Gastroesophageal sphincter (tissue), 4 donors: ENCODE results near the gene KLHDC7A. TPM values are rescaled to one million over a fixed set of nuclear protein-coding genes. Genes with fewer than 3 reads are reported as not detected.

Experiments
- ATAC-seq: fragments of 150-250 bp; one replicate; pipeline ENCODE4 v1.9.1; 2016; ENCODE audit warnings: mild to moderate bottlenecking, moderate library complexity
- H3K27ac ChIP-seq, 4 donors: fragments of 200-600 bp; sonication (generic) in 3 of 4; 1 replicate in 3 of 4; 2 replicates in 1 of 4; pipeline ENCODE4 v1.5.1; 2016 to 2019
- H3K27me3 ChIP-seq: fragments of 200-600 bp; sonication (generic); one replicate; pipeline ENCODE4 v1.5.1; 2019
- H3K36me3 ChIP-seq, 2 donors: fragments of 200-600 bp; sonication (generic); one replicate each; pipeline ENCODE4 v1.5.1; 2019; ENCODE audit warnings: control low read depth in 1 of 2
- H3K4me1 ChIP-seq, 3 donors: fragments of 200-600 bp; sonication (generic); 1 replicate in 2 of 3; 2 replicates in 1 of 3; pipeline ENCODE4 v1.5.1; 2016 to 2019; ENCODE audit warnings: control low read depth in 2 of 3
- H3K4me3 ChIP-seq, 2 donors: fragments of 200-600 bp; sonication (generic); one replicate each; pipeline ENCODE4 v1.5.1; 2019; ENCODE audit warnings: mild to moderate bottlenecking in 1 of 2, moderate library complexity in 1 of 2
- H3K9me3 ChIP-seq, 3 donors: fragments of 200-600 bp; sonication (generic); one replicate each; pipeline ENCODE4 v1.5.1; 2017 to 2019; ENCODE audit warnings: control low read depth in 2 of 3
- CTCF ChIP-seq, 4 experiments: fragments of 200-600 bp in 2 of 4; fragments of 450-650 bp in 2 of 4; sonication (generic) in 1 of 4; IDR thresholded peaks; one replicate each; pipeline ENCODE4 v1.5.1; 2017 to 2019; ENCODE audit warnings: antibody characterized with exemption in 4 of 4, mild to moderate bottlenecking in 2 of 4, moderate library complexity in 2 of 4
- EP300 ChIP-seq: sonication (generic); formaldehyde crosslinking; IDR thresholded peaks from one replicate; pipeline ENCODE4 v1.6.1; 2017; ENCODE audit warnings: antibody characterized with exemption, mild to moderate bottlenecking
- POLR2A ChIP-seq, 2 donors: fragments of 450-650 bp; IDR thresholded peaks; one replicate each; pipeline ENCODE4 v1.6.1; 2017; ENCODE audit warnings: antibody characterized with exemption in 2 of 2, mild to moderate bottlenecking in 2 of 2, moderate library complexity in 1 of 2
- POLR2AphosphoS5 ChIP-seq: sonication (generic); formaldehyde crosslinking; IDR thresholded peaks from one replicate; pipeline ENCODE4 v1.6.1; 2017; ENCODE audit warnings: antibody characterized with exemption
- WGBS, 2 donors: methylation state at CpG; one replicate each; pipeline ENCODE4 v1.1.5; 2018; ENCODE audit warnings: low coverage in 1 of 2; 5-methylcytosine and 5-hydroxymethylcytosine counted together
- total RNA-seq, 4 donors: library from RNA; depleted of rRNA; stranded (reverse); fragments of >200 nt; gene quantifications; one replicate each; pipeline ENCODE4 v1.1.0, GENCODE V29; 2016

Gene KLHDC7A
- total RNA-seq, 4 donors from 2014 or later = 0.22 TPM; not detected in 3

DNA sequence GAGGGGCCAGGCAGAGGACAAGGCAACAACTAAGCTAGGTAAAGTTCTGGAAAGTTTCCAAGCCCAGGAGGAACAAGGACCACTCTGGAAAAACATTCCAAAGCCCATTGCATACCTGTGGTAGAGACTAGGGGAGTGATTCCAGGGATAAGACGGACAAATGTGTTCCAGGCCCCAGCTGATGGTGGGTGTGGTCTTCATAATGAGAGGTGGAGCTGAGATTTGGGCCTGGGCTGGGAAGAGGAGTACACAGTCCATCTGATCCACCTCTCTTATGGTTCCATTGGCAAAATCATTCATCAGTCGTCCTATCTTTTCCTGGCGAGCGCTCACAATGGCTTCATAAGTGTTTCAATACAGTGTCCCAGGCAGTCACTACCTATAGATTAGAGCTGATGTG, 4.5 kb downstream of the KLHDC7A start:
- peaks cover 70% of the 10 kb centered on the region for H3K27me3 ChIP-seq
- H3K9me3 ChIP-seq = peaks cover 0 to 9% (median 0%) of the 10 kb centered on the region in 3 donors
- 83% methylated on average over 4 of the region's 4 CpGs; no CpG with 5 or more reads in 1 of the 2 donors for WGBS, 2 donors
- ATAC-seq = no peak
- no peak overlapping the region for H3K4me3 ChIP-seq
- TF ChIP-seq EP300 (no peak), POLR2A (IDR thresholded peaks at IDR 0.05) (no peak), CTCF (IDR thresholded peaks at IDR 0.05) (no peak), POLR2AphosphoS5 (no peak)
- H3K36me3 ChIP-seq = no peaks in the 10 kb centered on the region
- no peaks in the 10 kb centered on the region for H3K4me1 ChIP-seq
- H3K27ac ChIP-seq = no peak overlapping the region

DNA sequence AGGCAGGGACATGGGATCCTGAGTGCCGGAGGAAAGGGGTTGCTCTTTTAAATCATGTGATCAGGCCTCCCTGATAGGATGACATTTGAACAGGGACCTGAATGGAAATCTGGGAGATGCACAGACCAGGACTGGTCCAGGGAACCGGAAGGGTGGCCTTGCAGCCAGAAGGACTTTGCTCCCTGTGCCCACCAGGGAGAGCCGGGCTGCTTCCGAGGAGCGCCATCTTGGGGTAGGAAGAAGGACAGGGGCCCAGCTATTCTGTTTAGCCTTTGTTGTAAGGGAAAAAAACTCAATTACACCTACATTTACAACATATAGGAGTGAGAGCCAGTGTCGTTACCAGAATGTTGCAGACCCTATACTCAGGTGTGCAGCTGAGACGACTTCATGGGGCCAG, 5.5 kb downstream of the KLHDC7A start:
- Histone ChIP-seq H3K4me3 (no peak overlapping the region), H3K4me1 (no peaks in the 10 kb centered on the region), H3K27me3 (peaks cover 68% of the 10 kb centered on the region), H3K9me3 (peaks cover 0 to 12% (median 0%) of the 10 kb centered on the region in 3 donors), H3K36me3 (no peaks in the 10 kb centered on the region), H3K27ac (no peak overlapping the region)
- WGBS, 2 donors = 37 to 61% methylated on average over 4 to 7 of the region's 7 CpGs
- TF ChIP-seq EP300 (no peak), POLR2AphosphoS5 (no peak), POLR2A (IDR thresholded peaks at IDR 0.05) (no peak), CTCF (IDR thresholded peaks at IDR 0.05) (no peak)
- no peak for ATAC-seq

GRCh38 chr1:18489417-18490143, 8.8 kb downstream of the KLHDC7A start:
- no peak for TF ChIP-seq POLR2AphosphoS5
- H3K9me3 ChIP-seq = peaks cover 0 to 12% (median 0%) of the 10 kb centered on the region in 3 donors
- peaks cover 58% of the 10 kb centered on the region for H3K27me3 ChIP-seq
- no peak for ATAC-seq
- no peaks in the 10 kb centered on the region for H3K4me1 ChIP-seq
- no peaks in the 10 kb centered on the region for H3K36me3 ChIP-seq
- no peak overlapping the region for H3K4me3 ChIP-seq
- 80% methylated on average over 2 of the region's 2 CpGs; no CpG with 5 or more reads in 1 of the 2 donors for WGBS, 2 donors
- H3K27ac ChIP-seq = no peak overlapping the region

GRCh38 chr1:18491168-18491567, 10.4 kb downstream of the KLHDC7A start:
- WGBS, 2 donors = 48 to 55% methylated on average over 3 of the region's 3 CpGs
- H3K27me3 ChIP-seq = peaks cover 56% of the 10 kb centered on the region
- H3K27ac ChIP-seq = no peak overlapping the region
- no peak overlapping the region for H3K4me3 ChIP-seq
- no peaks in the 10 kb centered on the region for H3K4me1 ChIP-seq
- no peaks in the 10 kb centered on the region for H3K36me3 ChIP-seq
- no peak for ATAC-seq
- no peak for TF ChIP-seq POLR2A (IDR thresholded peaks at IDR 0.05)
- H3K9me3 ChIP-seq = peaks cover 0 to 20% (median 0%) of the 10 kb centered on the region in 3 donors

GRCh38 chr1:18494304-18494703, 13.6 kb downstream of the KLHDC7A start:
- Histone ChIP-seq H3K27ac (no peak overlapping the region), H3K4me3 (no peak overlapping the region), H3K4me1 (no peaks in the 10 kb centered on the region), H3K36me3 (no peaks in the 10 kb centered on the region), H3K9me3 (peaks cover 0 to 22% (median 0%) of the 10 kb centered on the region in 3 donors), H3K27me3 (peaks cover 46% of the 10 kb centered on the region)
- ATAC-seq = no peak
- TF ChIP-seq POLR2A (IDR thresholded peaks at IDR 0.05) (no peak), POLR2AphosphoS5 (no peak), CTCF (IDR thresholded peaks at IDR 0.05) (no peak), EP300 (no peak)
- WGBS, 2 donors = 81 to 88% methylated on average over 1 to 3 of the region's 3 CpGs

DNA sequence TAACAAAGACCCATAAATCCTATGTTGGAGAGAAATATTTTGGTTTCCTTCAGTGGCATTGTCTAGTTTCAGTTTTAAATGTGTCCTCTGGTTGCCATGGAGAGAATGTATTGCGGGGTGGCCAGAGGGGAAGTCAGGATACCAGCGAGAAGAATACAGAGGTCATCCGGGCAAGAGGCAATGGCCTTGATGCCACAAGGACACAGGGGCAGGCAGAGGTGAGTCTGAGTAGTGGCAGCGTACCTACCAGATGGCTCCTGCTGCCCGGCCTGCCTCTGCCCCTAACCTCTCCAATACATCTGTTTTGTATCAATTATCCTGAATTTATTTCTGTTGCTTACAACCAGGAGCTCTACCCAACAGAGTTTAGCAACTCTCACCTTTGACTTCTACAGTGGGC, 14.9 kb downstream of the KLHDC7A start:
- 77% methylated on average over 3 of the region's 5 CpGs; no CpG with 5 or more reads in 1 of the 2 donors for WGBS, 2 donors
- Histone ChIP-seq H3K27me3 (peaks cover 41% of the 10 kb centered on the region), H3K9me3 (peaks cover 0 to 9% (median 0%) of the 10 kb centered on the region in 3 donors), H3K4me1 (no peaks in the 10 kb centered on the region), H3K27ac (no peak overlapping the region), H3K4me3 (no peak overlapping the region), H3K36me3 (no peaks in the 10 kb centered on the region)
- TF ChIP-seq POLR2A (IDR thresholded peaks at IDR 0.05) (no peak), CTCF (IDR thresholded peaks at IDR 0.05) (no peak)
- no peak for ATAC-seq
